SH-SY5Y (cell line): ENCODE measurements around the gene CXCL10.

Experiments
- GATA2 ChIP-seq: IDR thresholded peaks from 2 replicates; pipeline ENCODE4 v1.6.1; 2011; ENCODE audit warnings: mild to moderate bottlenecking, low read depth, low read length
- GATA3 ChIP-seq: IDR thresholded peaks from 2 replicates; pipeline ENCODE4 v1.6.1; 2011; ENCODE audit warnings: low read depth, mild to moderate bottlenecking, low read length, moderate library complexity

- TF ChIP-seq GATA2 (no peak), GATA3 (no peak)
These were observed 27.6 kb downstream of the CXCL10 start for GRCh38 chr4:75995727-75996126.
